22Rv1 (cell line): ENCODE data around the gene THBD.

ENCODE experiments used
- H3K27ac ChIP-seq: fragments of 450-650 bp; 2 replicates; pipeline ENCODE4 v1.5.1; 2017
- ZFX ChIP-seq: fragments of 450-650 bp; IDR thresholded peaks from 2 replicates; pipeline ENCODE4 v1.6.1; 2017; ENCODE audit warnings: antibody characterized with exemption, borderline replicate concordance
- TF ChIP-seq, protein P1 (sequence below): fragments of 450-650 bp; IDR thresholded peaks from 2 replicates; pipeline ENCODE4 v1.5.1; 2017; ENCODE audit warnings: mild to moderate bottlenecking

Gene THBD

DNA sequence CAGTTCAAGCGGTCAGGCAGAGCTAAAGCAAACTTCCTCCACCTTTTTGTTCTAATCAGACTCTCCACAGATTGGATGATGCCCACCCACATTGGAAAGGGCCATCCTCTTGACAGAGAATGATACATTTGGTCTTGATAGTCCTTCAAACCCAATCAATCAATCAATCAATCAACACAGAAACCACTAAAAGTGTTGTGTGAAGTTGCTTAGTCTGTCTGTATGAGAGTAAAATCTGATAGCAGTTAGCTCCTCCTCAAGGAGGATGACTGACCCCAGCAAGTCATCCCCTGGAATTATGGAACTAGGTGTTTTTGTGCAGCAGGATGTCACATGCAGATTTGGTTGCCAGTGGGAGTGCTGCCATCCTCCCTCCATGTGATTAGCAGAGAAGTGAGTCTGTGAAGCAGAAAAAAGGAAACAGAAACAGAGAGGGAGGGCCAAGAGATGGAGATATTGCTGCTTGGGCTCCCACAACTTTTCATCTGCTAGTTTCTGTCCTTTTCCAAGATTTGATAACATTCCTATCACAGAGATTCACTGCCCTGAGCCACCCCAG, 46.3 kb downstream of the THBD start:
- no peak overlapping the region for H3K27ac ChIP-seq
- TF ChIP-seq, protein P1, sequence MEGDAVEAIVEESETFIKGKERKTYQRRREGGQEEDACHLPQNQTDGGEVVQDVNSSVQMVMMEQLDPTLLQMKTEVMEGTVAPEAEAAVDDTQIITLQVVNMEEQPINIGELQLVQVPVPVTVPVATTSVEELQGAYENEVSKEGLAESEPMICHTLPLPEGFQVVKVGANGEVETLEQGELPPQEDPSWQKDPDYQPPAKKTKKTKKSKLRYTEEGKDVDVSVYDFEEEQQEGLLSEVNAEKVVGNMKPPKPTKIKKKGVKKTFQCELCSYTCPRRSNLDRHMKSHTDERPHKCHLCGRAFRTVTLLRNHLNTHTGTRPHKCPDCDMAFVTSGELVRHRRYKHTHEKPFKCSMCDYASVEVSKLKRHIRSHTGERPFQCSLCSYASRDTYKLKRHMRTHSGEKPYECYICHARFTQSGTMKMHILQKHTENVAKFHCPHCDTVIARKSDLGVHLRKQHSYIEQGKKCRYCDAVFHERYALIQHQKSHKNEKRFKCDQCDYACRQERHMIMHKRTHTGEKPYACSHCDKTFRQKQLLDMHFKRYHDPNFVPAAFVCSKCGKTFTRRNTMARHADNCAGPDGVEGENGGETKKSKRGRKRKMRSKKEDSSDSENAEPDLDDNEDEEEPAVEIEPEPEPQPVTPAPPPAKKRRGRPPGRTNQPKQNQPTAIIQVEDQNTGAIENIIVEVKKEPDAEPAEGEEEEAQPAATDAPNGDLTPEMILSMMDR: no peak
- TF ChIP-seq ZFX: no peak

DNA sequence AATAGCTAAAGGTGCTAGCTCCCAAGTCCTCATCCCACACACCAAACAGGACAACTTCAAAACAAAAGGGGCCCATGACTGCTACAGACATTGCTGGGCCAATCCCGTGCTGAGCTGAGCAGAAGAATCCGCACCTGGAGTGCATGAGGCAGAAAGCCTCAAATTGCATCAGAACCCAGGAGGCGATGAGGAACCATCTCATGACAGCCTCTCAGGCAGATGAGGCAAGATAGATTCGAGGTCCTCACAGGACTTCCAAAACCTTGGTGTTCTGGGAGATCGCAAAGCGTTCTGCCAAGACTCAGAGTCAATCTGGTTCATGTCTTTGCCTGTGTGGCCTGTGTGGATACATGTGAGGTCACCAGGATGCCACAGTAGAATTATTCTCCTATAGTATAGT, 47.2 kb downstream of the THBD start:
- TF ChIP-seq, protein P1: no peak
- TF ChIP-seq ZFX: no peak

DNA sequence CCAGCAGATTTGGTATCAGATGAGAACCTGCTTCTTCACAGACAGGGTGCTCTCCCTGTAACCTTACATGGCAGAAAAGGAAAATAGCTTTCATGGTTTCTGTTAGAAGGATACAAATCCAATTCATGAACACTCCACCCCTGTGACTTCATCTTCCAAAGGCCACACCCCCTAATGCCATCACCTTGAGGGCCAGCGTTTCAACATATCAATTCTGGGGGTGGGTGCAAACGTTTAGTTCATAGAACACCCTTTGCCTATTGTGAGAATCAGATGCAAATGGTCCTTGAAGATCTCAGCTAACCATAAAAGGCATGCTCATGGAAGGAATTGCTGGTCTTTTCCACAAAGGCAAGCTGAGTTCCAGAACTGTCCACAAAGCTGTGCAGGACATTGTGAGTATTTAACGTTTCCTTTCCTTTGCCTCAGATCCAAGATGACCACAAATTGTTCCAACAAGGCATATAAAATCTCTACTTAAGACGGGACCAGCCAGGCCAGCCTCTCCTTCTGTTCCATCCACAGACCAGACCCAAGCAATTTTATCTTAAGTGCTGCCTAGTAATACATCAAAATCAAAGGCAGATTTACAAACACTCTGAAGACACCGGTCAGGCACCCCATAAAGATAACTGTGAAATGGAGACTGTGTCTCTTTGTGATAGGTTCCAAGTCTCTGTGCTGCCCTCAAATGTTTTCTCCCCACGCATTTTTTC, 49.1 kb downstream of the THBD start:
- TF ChIP-seq ZFX: no peak
- TF ChIP-seq, protein P1: no peak
- H3K27ac ChIP-seq: no peak overlapping the region

More for the DNA sequence above, 47.2 kb downstream of the THBD start:
- no peak overlapping the region for H3K27ac ChIP-seq

DNA sequence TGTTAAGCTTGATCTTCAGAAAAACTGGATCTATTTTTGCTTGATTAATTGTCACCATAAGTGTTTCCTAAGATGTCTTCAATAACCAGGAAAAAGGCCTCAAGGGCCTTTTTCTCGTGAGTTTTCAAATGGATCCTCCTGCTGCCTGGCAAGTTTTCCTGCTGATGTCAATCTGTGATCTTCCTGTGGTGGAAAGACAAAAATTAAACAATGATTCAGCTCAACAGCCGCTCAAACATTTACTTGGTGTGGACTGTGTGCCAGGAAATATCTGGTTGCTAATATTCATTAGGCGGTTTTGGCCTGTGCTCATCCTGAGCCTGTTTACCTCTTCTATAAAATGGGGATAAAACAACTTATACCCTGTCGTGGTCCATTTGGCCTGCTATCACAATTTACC, 49.7 kb downstream of the THBD start:
- TF ChIP-seq, protein P1: no peak
- TF ChIP-seq ZFX: no peak
- no peak overlapping the region for H3K27ac ChIP-seq

DNA sequence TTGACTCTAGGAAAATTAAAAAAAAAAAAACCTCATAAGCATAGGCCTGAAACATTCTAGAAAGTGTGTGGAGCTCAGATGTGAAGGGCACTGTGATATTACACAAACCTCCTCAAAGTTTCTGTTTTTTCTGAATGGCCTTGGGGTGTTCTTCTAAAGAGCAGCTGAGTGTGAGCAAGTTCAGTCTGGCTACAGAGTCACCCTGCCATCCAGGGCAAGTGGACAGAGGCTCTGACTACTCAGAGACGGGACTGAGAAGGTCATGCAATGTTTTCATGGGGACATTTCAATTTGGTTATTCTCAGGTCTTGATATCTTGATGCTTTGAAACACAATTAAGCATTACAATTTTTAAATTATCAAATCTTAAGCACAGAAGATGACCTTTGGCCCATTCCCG, 51.0 kb downstream of the THBD start:
- no peak overlapping the region for H3K27ac ChIP-seq
- TF ChIP-seq ZFX: no peak
- TF ChIP-seq, protein P1: no peak

DNA sequence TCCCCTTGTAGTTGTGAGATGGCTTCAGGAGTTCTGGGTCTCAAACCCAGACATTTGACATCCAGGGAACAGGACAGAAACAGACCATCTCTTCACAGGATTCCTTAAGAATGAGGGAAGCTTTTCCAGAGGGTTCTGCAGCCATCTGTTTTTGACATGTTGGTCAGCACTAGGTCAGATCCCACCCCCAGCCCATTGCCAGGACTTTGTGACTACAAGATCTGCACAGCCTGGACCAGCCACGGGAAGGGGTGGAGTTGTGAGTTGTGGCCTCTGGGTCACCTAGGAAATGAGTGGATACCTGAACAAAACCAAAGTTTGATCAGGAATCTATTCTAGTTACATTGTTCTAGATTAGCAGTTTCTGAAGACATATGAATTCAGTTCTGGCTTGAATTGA, 53.5 kb downstream of the THBD start:
- TF ChIP-seq ZFX: no peak
- TF ChIP-seq, protein P1: no peak
- no peak overlapping the region for H3K27ac ChIP-seq
